HEK293 (cell line): ENCODE measurements around the gene SDS.
A peak's percentile ranks its signal among the peaks of the same experiment; 100 is the strongest.

Source experiments
- CTCF ChIA-PET: fragments of 350-600 bp; formaldehyde crosslinking; extraction: SDS; loops from one replicate; lab custom pipeline; 2021; ENCODE audit warnings: antibody characterized with exemption; lab: Yijun Ruan, JAX
- POLR2A ChIA-PET: fragments of 300-600 bp; formaldehyde crosslinking; extraction: SDS; loops from one replicate; lab custom pipeline; 2020; ENCODE audit warnings: antibody characterized with exemption, inconsistent platforms; lab: Yijun Ruan, JAX
- H3K27ac ChIP-seq: fragments of 200-500 bp; sonication (Bioruptor generic); 2 replicates; pipeline ENCODE4 v1.5.1; 2014; ENCODE audit warnings: low read depth, low read length, control low read depth, inconsistent platforms; ENCODE audit errors: extremely low read depth
- H3K36me3 ChIP-seq, 2 experiments: fragments of 200-500 bp in 1 of 2; sonication (Bioruptor generic) in 1 of 2; 1 replicate in 1 of 2; 2 replicates in 1 of 2; pipeline ENCODE4 v1.5.1; 2014 to 2017; ENCODE audit warnings: inconsistent platforms in 2 of 2, low read length in 2 of 2; ENCODE audit not compliant: control insufficient read depth in 2 of 2, insufficient read depth in 1 of 2
- H3K4me1 ChIP-seq: fragments of 200-500 bp; sonication (Bioruptor generic); 2 replicates; pipeline ENCODE4 v1.5.1; 2014; ENCODE audit warnings: mild to moderate bottlenecking, low read length, inconsistent platforms; ENCODE audit not compliant: control insufficient read depth, insufficient read depth
- H3K4me3 ChIP-seq: 2 replicates; pipeline ENCODE4 v1.5.1; 2011; ENCODE audit warnings: low read depth, mild to moderate bottlenecking, control low read depth, low read length, moderate library complexity
- H3K9me3 ChIP-seq: fragments of 200-500 bp; sonication (Bioruptor generic); 2 replicates; pipeline ENCODE4 v1.5.1; 2014; ENCODE audit warnings: low read depth, low read length, inconsistent platforms; ENCODE audit not compliant: control insufficient read depth, insufficient read depth
- ATF2 ChIP-seq: fragments of 450-650 bp; formaldehyde crosslinking; IDR thresholded peaks from 2 replicates; pipeline ENCODE4 v1.5.1; 2016; ENCODE audit warnings: missing biosample characterization, missing genetic modification characterization, low read depth
- EGR2 ChIP-seq: fragments of 450-650 bp; formaldehyde crosslinking; IDR thresholded peaks from 2 replicates; pipeline ENCODE4 v1.5.1; 2016; ENCODE audit warnings: low read depth, missing biosample characterization, missing genetic modification characterization
- KLF1 ChIP-seq: fragments of 450-650 bp; formaldehyde crosslinking; IDR thresholded peaks from 2 replicates; pipeline ENCODE4 v1.5.1; 2016; ENCODE audit warnings: missing biosample characterization, missing genetic modification characterization
- ZBTB20 ChIP-seq: fragments of 450-650 bp; formaldehyde crosslinking; IDR thresholded peaks from 2 replicates; pipeline ENCODE4 v1.5.1; 2016; ENCODE audit warnings: missing biosample characterization, missing genetic modification characterization
- ZNF148 ChIP-seq: fragments of 450-650 bp; formaldehyde crosslinking; IDR thresholded peaks from 2 replicates; pipeline ENCODE4 v1.5.0; 2017; ENCODE audit warnings: missing biosample characterization, missing genetic modification characterization, borderline replicate concordance
- ZNF16 ChIP-seq: fragments of 450-650 bp; formaldehyde crosslinking; IDR thresholded peaks from 2 replicates; pipeline ENCODE4 v1.5.1; 2016; ENCODE audit warnings: low read depth, missing biosample characterization, missing genetic modification characterization
- ZNF324 ChIP-seq: fragments of 450-650 bp; formaldehyde crosslinking; IDR thresholded peaks from 2 replicates; pipeline ENCODE4 v1.5.1; 2016; ENCODE audit warnings: missing biosample characterization, missing genetic modification characterization
- ZNF366 ChIP-seq: fragments of 450-650 bp; formaldehyde crosslinking; conservative IDR thresholded peaks from 2 replicates; pipeline ENCODE4 v1.5.1; 2016; ENCODE audit warnings: missing biosample characterization, missing genetic modification characterization
- ZNF394 ChIP-seq: fragments of 450-650 bp; formaldehyde crosslinking; IDR thresholded peaks from 2 replicates; pipeline ENCODE4 v1.5.1; 2016; ENCODE audit warnings: missing biosample characterization, missing genetic modification characterization, mild to moderate bottlenecking, moderate library complexity, borderline replicate concordance
- ZNF621 ChIP-seq: fragments of 450-650 bp; formaldehyde crosslinking; IDR thresholded peaks from 2 replicates; pipeline ENCODE4 v1.5.1; 2017; ENCODE audit warnings: missing biosample characterization, missing genetic modification characterization
- ZNF629 ChIP-seq: fragments of 450-650 bp; formaldehyde crosslinking; IDR thresholded peaks from 2 replicates; pipeline ENCODE4 v1.5.1; 2017; ENCODE audit warnings: missing biosample characterization, missing genetic modification characterization
- ZNF76 ChIP-seq: fragments of 450-650 bp; formaldehyde crosslinking; IDR thresholded peaks from 2 replicates; pipeline ENCODE4; 2016; ENCODE audit warnings: low read depth, missing biosample characterization, missing genetic modification characterization, borderline replicate concordance
- ZNF768 ChIP-seq: fragments of 450-650 bp; formaldehyde crosslinking; IDR thresholded peaks from 2 replicates; pipeline ENCODE4 v1.5.1; 2018; ENCODE audit warnings: missing biosample characterization, mild to moderate bottlenecking, missing genetic modification characterization
- TF ChIP-seq, protein P1 (sequence below): fragments of 450-650 bp; formaldehyde crosslinking; IDR thresholded peaks from 2 replicates; pipeline ENCODE4 v1.5.1; 2016; ENCODE audit warnings: missing biosample characterization, missing genetic modification characterization

SDS gene

GRCh38 chr12:113422030-113422885, 18.6 kb upstream of the SDS start, which contains the start of gene SDSL (continued):
- TF ChIP-seq ZNF629 (tag by site-specific recombination): peak; percentile 49; the same call in 1 of the 2 replicates
- TF ChIP-seq ZNF324 (tag by site-specific recombination): no peak
- TF ChIP-seq ZBTB20 (tag by site-specific recombination): peak; percentile 97
- TF ChIP-seq EGR2: peak; percentile 17; the same call in 1 of the 2 replicates
- TF ChIP-seq ATF2 (tag by site-specific recombination): no peak
- no peak for TF ChIP-seq KLF1 (tag by site-specific recombination)
- TF ChIP-seq, protein P1, sequence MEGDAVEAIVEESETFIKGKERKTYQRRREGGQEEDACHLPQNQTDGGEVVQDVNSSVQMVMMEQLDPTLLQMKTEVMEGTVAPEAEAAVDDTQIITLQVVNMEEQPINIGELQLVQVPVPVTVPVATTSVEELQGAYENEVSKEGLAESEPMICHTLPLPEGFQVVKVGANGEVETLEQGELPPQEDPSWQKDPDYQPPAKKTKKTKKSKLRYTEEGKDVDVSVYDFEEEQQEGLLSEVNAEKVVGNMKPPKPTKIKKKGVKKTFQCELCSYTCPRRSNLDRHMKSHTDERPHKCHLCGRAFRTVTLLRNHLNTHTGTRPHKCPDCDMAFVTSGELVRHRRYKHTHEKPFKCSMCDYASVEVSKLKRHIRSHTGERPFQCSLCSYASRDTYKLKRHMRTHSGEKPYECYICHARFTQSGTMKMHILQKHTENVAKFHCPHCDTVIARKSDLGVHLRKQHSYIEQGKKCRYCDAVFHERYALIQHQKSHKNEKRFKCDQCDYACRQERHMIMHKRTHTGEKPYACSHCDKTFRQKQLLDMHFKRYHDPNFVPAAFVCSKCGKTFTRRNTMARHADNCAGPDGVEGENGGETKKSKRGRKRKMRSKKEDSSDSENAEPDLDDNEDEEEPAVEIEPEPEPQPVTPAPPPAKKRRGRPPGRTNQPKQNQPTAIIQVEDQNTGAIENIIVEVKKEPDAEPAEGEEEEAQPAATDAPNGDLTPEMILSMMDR (tag by site-specific recombination): no peak
- TF ChIP-seq ZNF394 (tag by site-specific recombination): 0 out of 2 replicates have a peak, but pooled peaks have one; percentile 21

DNA sequence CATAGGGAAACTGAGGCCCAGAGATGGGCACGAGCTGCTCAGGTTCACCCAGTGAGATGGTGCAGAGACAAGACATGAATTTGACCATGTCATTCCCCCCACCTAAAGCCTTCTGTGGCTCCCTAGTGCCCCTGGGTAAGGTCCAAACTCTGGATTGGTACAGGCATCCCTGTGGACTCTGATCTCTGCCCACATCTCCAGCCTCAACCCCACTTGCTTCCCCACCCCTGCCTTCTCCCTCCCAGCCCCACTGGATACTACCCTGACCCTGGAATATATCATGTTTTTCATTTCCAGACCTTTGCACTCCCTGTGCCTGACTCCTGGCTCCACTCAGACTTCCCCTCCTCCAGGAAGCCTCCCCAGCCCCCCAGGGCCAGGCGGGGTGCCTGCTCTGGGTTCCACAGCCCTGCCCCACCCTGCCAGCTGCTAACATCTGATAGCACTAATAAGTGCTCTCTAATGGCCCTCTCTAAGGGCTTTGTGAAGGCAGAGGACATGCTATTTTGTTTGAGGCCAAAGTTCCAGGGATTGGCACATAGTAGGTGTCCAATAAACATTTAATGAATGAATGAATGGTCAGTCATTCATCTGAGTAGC, 17.4 kb upstream of the SDS start:
- POLR2A ChIA-PET: no interaction called here
- TF ChIP-seq ZNF366: no peak
- TF ChIP-seq ZNF148: no peak
- no peak for TF ChIP-seq ZNF621
- peak; percentile 85 for TF ChIP-seq KLF1 (tag by site-specific recombination)
- peak; percentile 76 for TF ChIP-seq ZNF16 (tag by site-specific recombination)
- TF ChIP-seq, all 188 proteins: peak for 2
- no peaks in the 10 kb centered on the region for H3K9me3 ChIP-seq
- H3K4me1 ChIP-seq: no peaks in the 10 kb centered on the region
- CTCF ChIA-PET: interaction anchor here (0.5 to 1.3 kb wide), 3 partner anchors 17 to 108 kb away, joined by 3 to 8 read pairs (median 4); no protein-coding TSS in a partner anchor
- no peak overlapping the region for H3K4me3 ChIP-seq
- no peak overlapping the region for H3K27ac ChIP-seq
- peaks cover 0 to 4% of the 10 kb centered on the region in 2 experiments; a peak in 1 of 3 replicates for H3K36me3 ChIP-seq

DNA sequence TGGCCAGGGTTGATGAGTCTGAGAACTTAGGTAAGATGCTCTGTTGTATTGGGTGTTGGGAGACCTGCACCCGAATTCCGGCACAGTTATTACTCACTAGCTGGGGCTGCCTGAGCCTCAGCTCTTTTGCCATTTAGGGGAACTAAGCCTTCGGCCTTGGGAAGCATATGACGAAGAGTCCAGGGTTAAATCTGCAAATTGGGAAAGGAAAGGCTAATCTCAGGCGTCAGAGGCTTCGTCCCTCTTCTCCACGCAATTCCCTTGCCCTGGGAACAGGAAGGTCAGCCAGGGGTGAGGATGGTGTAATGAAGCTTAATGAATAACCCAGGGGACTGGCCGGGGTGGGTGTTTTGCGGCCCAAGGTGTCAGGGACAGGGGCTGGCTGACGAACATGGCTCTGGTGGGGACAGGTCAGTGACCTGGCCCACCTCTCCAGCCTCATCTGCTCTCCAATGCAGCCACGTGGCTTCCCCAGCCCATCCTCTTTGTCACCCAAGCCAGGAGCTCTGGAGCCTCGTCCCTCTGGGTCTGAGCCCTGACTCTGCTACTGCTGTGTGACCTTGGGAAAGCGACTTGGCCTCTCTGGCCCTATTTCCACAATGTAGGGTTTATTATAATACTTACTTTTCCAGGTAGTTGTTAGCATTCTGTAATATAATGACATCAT, 14.7 kb upstream of the SDS start:
- peak; percentile 40; the same call in 1 of the 2 replicates for TF ChIP-seq ZNF768 (tag by site-specific recombination)
- TF ChIP-seq ZNF76 (tag by site-specific recombination): no peak
- Histone ChIP-seq H3K4me1 (no peaks in the 10 kb centered on the region), H3K4me3 (no peak overlapping the region), H3K27ac (no peak overlapping the region), H3K9me3 (no peaks in the 10 kb centered on the region), H3K36me3 (no peaks in the 10 kb centered on the region)
- POLR2A ChIA-PET: no interaction called here
- CTCF ChIA-PET: interaction anchor here (1.3 kb wide), 1 partner anchor 59 kb away, joined by 3 read pairs; no protein-coding TSS in a partner anchor
